B cell (primary cell): ENCODE data around the gene ALKBH5. TPM values are rescaled to one million over a fixed set of nuclear protein-coding genes. Genes with fewer than 3 reads are reported as not detected.

Source experiments
- ATAC-seq: fragments of 200-7000 bp; cut with Tn5 transposase; one replicate; pipeline ENCODE4 v1.10.0; 2021; ENCODE audit warnings: low read depth, mild to moderate bottlenecking, moderate number of reproducible peaks, moderate library complexity
- CTCF ChIA-PET: fragments of 350-600 bp; sonication (Branson Sonifier 250); formaldehyde crosslinking; loops from one replicate; lab custom pipeline; 2021; ENCODE audit warnings: antibody characterized with exemption, inconsistent platforms; lab: Charles Lee
- POLR2A ChIA-PET: fragments of 350-600 bp; sonication (Branson Sonifier 250); formaldehyde crosslinking; loops from one replicate; lab custom pipeline; 2021; ENCODE audit warnings: antibody characterized with exemption; lab: Charles Lee
- DNase-seq: peaks from one replicate; pipeline ENCODE4 v3.0.0; 2013
- H2AFZ ChIP-seq: 2 replicates; pipeline ENCODE4 v1.6.1; 2012; ENCODE audit warnings: mild to moderate bottlenecking, low read depth, low read length; ENCODE audit not compliant: insufficient read depth, poor library complexity, severe bottlenecking
- H3K27ac ChIP-seq, 2 donors: 1 replicate in 1 of 2; 2 replicates in 1 of 2; pipeline ENCODE4 v1.5.1; 2012 to 2013; ENCODE audit warnings: low read length in 2 of 2, mild to moderate bottlenecking in 2 of 2, moderate library complexity in 1 of 2
- H3K27me3 ChIP-seq, 4 experiments: fragments of 200-600 bp in 1 of 4; sonication (generic) in 1 of 4; replicated peaks in 1 of 4; 1 replicate in 2 of 4; 2 replicates in 2 of 4; pipeline versions ENCODE4 v1.6.1 to v1.7.0; 2013 to 2016; ENCODE audit warnings: low read length in 3 of 4, mild to moderate bottlenecking in 2 of 4, mixed read lengths in 1 of 4, moderate library complexity in 1 of 4; ENCODE audit not compliant: insufficient read depth in 4 of 4, control insufficient read depth in 3 of 4; ENCODE audit errors: control extremely low read depth in 1 of 4
- H3K36me3 ChIP-seq, 2 experiments: replicated peaks in 1 of 2; 1 replicate in 1 of 2; 2 replicates in 1 of 2; pipeline versions ENCODE4 v1.6.1 to v1.7.1; 2013; ENCODE audit warnings: low read length in 1 of 2; ENCODE audit not compliant: insufficient read depth in 2 of 2, control insufficient read depth in 1 of 2; ENCODE audit errors: control extremely low read depth in 1 of 2, extremely low read depth in 1 of 2
- H3K4me1 ChIP-seq, 2 donors: fragments of 200-600 bp in 1 of 2; sonication (generic) in 1 of 2; 1 replicate in 1 of 2; 2 replicates in 1 of 2; pipeline versions ENCODE4 v1.5.1 to v1.6.1; 2013 to 2017; ENCODE audit warnings: low read length in 2 of 2; ENCODE audit not compliant: control insufficient read depth in 2 of 2, insufficient read depth in 2 of 2
- H3K4me2 ChIP-seq: replicated peaks from 2 replicates; pipeline ENCODE3; 2012; ENCODE audit warnings: mild to moderate bottlenecking, low read depth, low read length; ENCODE audit not compliant: poor library complexity, severe bottlenecking
- H3K4me3 ChIP-seq, 5 experiments: fragments of 200-600 bp in 1 of 5; sonication (generic) in 1 of 5; 1 replicate in 3 of 5; 2 replicates in 2 of 5; pipeline versions ENCODE4 v1.5.1 to v1.7.0; 2011 to 2016; ENCODE audit warnings: low read length in 4 of 5, mild to moderate bottlenecking in 4 of 5, low read depth in 2 of 5, control low read depth in 1 of 5, moderate library complexity in 1 of 5; ENCODE audit not compliant: insufficient read depth in 1 of 5; ENCODE audit errors: control extremely low read depth in 1 of 5, extremely low read depth in 1 of 5
- H3K79me2 ChIP-seq: fragments of 200-600 bp; sonication (generic); one replicate; pipeline ENCODE4 v1.6.0; 2016; ENCODE audit warnings: low read length; ENCODE audit not compliant: control insufficient read depth, insufficient read depth
- H3K9ac ChIP-seq: fragments of 200-600 bp; sonication (generic); 2 replicates; pipeline ENCODE4 v1.6.1; 2017; ENCODE audit warnings: mild to moderate bottlenecking, low read length, moderate library complexity
- H3K9me3 ChIP-seq, 3 donors: one replicate each; pipeline versions ENCODE4 v1.6.1 to v1.7.1; 2013; ENCODE audit warnings: low read length in 2 of 3; ENCODE audit not compliant: control insufficient read depth in 2 of 3, insufficient read depth in 1 of 3; ENCODE audit errors: control extremely low read depth in 1 of 3
- H4K20me1 ChIP-seq: 2 replicates; pipeline ENCODE4 v1.6.0; 2012; ENCODE audit warnings: mild to moderate bottlenecking, low read length; ENCODE audit not compliant: insufficient read depth, control insufficient read depth, poor library complexity, severe bottlenecking
- H3K27ac Mint-ChIP-seq: one replicate; pipeline ENCODE4 v1.8.0; 2021; ENCODE audit warnings: mixed read lengths
- H3K27me3 Mint-ChIP-seq: one replicate; pipeline ENCODE4 v1.8.0; 2021; ENCODE audit warnings: mixed read lengths
- H3K4me1 Mint-ChIP-seq: one replicate; pipeline ENCODE4 v1.8.0; 2021; ENCODE audit warnings: mixed read lengths
- H3K4me3 Mint-ChIP-seq: one replicate; pipeline ENCODE4 v1.8.0; 2021; ENCODE audit warnings: mixed read lengths
- H3K9me3 Mint-ChIP-seq: one replicate; pipeline ENCODE4 v1.8.0; 2022; ENCODE audit warnings: mixed read lengths; ENCODE audit not compliant: insufficient read depth
- CTCF ChIP-seq: fragments of 200-600 bp; IDR thresholded peaks from one replicate; pipeline ENCODE4 v1.8.0; 2022; ENCODE audit warnings: antibody characterized with exemption, mild to moderate bottlenecking
- EZH2 ChIP-seq: IDR thresholded peaks from 2 replicates; pipeline ENCODE4 v1.6.1; 2012; ENCODE audit warnings: borderline replicate concordance, low read depth, mild to moderate bottlenecking, moderate library complexity, low read length; ENCODE audit not compliant: insufficient read depth, poor library complexity, severe bottlenecking
- WGBS: methylation state at CpG from one replicate; pipeline ENCODE4 v1.1.5; 2013; ENCODE audit warnings: missing lambda C conversion rate; ENCODE audit not compliant: insufficient coverage; 5-methylcytosine and 5-hydroxymethylcytosine counted together
- intact Hi-C: fragments of 100-400 bp; cut with micrococcal nuclease; formaldehyde crosslinking; loops from one replicate; pipeline ENCODE4 v1.10.0; 2022
- polyA plus RNA-seq: library from polyadenylated mRNA; depleted of rRNA; stranded (reverse); fragments of >200 nt; gene quantifications from 2 replicates; pipeline ENCODE4 v1.2.3, GENCODE V29; 2012
- total RNA-seq, 2 donors: library from RNA; stranded (reverse); fragments of 120-200 nt in 1 of 2; gene quantifications; 1 replicate in 1 of 2; 2 replicates in 1 of 2; pipeline versions ENCODE4 v1.2.3 to v1.2.4, GENCODE V29; 2013 to 2022

ALKBH5 gene
- total and polyA plus RNA-seq, 2 donors (not counting 1 experiment from before 2014, with no cell fraction given) = 63.3 to 104 TPM

GRCh38 chr17:18166894-18167293 is 16.7 kb upstream of the ALKBH5 start:
- H3K4me1 Mint-ChIP-seq = no peaks in the 10 kb centered on the region
- H4K20me1 ChIP-seq = no peaks in the 10 kb centered on the region
- no peak overlapping the region for H3K9ac ChIP-seq
- no peaks in the 10 kb centered on the region for H3K27me3 ChIP-seq
- POLR2A ChIA-PET = no interaction called here
- H3K9me3 ChIP-seq = peaks cover 0 to 8% (median 0%) of the 10 kb centered on the region in 3 donors
- no peak overlapping the region for H3K4me3 ChIP-seq
- no peaks in the 10 kb centered on the region for H3K36me3 ChIP-seq
- no peaks in the 10 kb centered on the region for H3K4me1 ChIP-seq
- H3K9me3 Mint-ChIP-seq = no peaks in the 10 kb centered on the region
- ATAC-seq = no peak
- no peak overlapping the region for H2AFZ ChIP-seq
- H3K4me2 ChIP-seq = no peak overlapping the region
- H3K4me3 Mint-ChIP-seq = no peak overlapping the region
- no peaks in the 10 kb centered on the region for H3K27me3 Mint-ChIP-seq
- H3K79me2 ChIP-seq = no peaks in the 10 kb centered on the region
- intact Hi-C loops = no loop called here
- DNase-seq = no peak
- CTCF ChIA-PET = no interaction called here
- WGBS = 86% methylated on average over 5 of the region's 5 CpGs
- TF ChIP-seq CTCF (no peak), EZH2 (no peak)
- no peak overlapping the region for H3K27ac Mint-ChIP-seq
- H3K27ac ChIP-seq = no peak overlapping the region

GRCh38 chr17:18167421-18167820 is 16.2 kb upstream of the ALKBH5 start:
- intact Hi-C loops = no loop called here
- peaks cover 0 to 8% (median 0%) of the 10 kb centered on the region in 3 donors for H3K9me3 ChIP-seq
- H4K20me1 ChIP-seq = no peaks in the 10 kb centered on the region
- H3K79me2 ChIP-seq = no peaks in the 10 kb centered on the region
- ATAC-seq = no peak
- H3K27ac ChIP-seq = no peak overlapping the region
- H3K4me2 ChIP-seq = no peak overlapping the region
- no peak overlapping the region for H2AFZ ChIP-seq
- no peaks in the 10 kb centered on the region for H3K27me3 ChIP-seq
- Mint-ChIP-seq H3K9me3 (no peaks in the 10 kb centered on the region), H3K4me1 (no peaks in the 10 kb centered on the region), H3K4me3 (no peak overlapping the region), H3K27me3 (no peaks in the 10 kb centered on the region), H3K27ac (no peak overlapping the region)
- POLR2A ChIA-PET = no interaction called here
- no peak overlapping the region for H3K4me3 ChIP-seq
- DNase-seq = no peak
- 93% methylated on average over 10 of the region's 10 CpGs for WGBS
- TF ChIP-seq EZH2 (no peak), CTCF (no peak)
- H3K9ac ChIP-seq = no peak overlapping the region
- no peaks in the 10 kb centered on the region for H3K36me3 ChIP-seq
- H3K4me1 ChIP-seq = no peaks in the 10 kb centered on the region
- CTCF ChIA-PET = interaction anchor here (0.8 kb wide), 1 partner anchor 23 kb away, joined by 3 read pairs; no protein-coding TSS in a partner anchor
